T-helper 2 cell treated with Interferon-gamma antibody and Interleukin-4, amounts not matched to agents 100 ng/mL and 5 ng/mL, for 36 hours (primary cell): Measurements from ENCODE around the gene PTX3. TPM values are rescaled to one million over a fixed set of nuclear protein-coding genes. Genes with fewer than 3 reads are reported as not detected.

Experiments
- intact Hi-C: fragments of 100-400 bp; cut with micrococcal nuclease; formaldehyde crosslinking; loops from one replicate; pipeline ENCODE4 v1.15.1; 2023
- total RNA-seq: library from RNA; stranded (reverse); gene quantifications from 2 replicates; pipeline ENCODE4 v1.2.3, GENCODE V29; 2022

Gene PTX3
- 0.11 TPM in 1 of 2 replicates, not detected in the other for total RNA-seq

DNA sequence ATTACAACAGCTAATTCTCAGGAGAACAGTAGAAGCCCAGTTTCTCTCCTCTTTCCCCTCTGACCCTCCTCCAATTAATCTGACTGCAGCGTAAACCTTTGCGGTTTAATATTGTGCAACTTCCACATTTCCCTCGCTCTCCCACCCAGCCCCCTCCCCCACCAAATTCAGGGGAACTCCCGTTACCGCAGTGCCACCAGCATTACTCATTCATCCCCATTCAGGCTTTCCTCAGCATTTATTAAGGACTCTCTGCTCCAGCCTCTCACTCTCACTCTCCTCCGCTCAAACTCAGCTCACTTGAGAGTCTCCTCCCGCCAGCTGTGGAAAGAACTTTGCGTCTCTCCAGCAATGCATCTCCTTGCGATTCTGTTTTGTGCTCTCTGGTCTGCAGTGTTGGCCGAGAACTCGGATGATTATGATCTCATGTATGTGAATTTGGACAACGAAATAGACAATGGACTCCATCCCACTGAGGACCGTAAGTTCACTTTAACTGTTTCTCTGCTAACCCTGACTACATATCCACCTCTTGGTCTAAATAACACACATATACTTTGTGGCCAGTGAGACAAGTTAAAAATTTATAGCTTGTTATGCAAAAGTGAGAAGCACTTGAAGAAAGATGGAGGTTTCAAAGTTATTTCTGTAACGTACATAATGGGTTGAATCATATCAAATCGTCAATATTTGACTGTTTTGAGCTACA is at the start of gene PTX3:
Gene PTX3, plus strand, starts transcription at position 268 of the 709 bp plus-strand sequence. Its CDS starts 84 bp downstream, at position 352.
- intact Hi-C loops: no loop called here

DNA sequence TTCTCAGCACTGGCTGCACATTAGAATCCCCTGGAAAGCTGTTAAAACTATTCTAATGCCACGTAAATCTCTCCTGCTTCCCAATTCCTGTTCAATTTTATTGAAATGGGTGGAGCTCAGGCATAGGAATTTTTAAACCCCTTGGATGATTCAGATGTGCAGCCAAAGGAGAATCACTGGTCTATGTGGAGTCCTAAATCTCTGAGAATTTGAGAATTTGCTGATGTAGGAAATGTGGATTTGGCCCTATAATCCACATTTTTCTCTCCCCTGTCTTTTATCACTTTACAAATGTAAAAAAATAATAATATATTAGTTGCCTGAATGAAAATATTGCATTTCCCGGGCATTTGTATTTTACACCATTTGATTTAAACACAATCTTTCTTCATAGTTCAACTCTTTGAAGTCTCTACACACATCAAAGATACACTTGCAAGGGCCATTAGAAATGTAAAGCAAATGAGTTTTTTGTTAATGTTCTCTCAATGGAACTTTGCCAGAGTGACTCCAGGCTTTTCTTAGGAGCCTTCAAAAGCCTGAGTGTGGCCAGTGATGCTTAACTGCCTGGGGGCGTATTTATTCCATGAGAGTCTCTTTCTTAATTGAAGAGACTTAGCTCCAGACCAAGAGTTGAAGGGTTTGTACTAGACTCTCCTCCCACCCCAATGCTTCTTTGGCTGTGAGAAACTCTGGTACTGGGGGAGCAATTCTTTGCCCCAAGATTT is 48.8 kb upstream of the PTX3 start:
- intact Hi-C loops: no loop called here

DNA sequence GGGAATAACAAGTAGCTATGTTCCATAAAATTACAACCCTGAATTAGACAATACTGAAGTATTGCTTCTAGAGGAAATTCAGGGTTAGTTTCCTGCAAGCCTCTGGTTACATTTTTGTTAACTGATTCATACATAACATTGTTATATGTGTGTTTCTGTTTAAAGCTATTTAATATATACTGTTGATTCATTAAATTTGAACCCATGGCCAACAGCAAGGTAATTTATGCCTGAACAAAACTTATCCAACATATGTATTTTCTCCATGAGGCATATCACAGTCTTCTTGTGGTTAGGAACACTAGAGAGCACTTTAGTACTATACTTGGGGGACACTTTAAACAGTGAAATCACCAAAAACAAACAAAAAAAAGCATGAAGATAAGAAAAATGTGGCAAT is 47.7 kb upstream of the PTX3 start:
- intact Hi-C loops: no loop called here

DNA sequence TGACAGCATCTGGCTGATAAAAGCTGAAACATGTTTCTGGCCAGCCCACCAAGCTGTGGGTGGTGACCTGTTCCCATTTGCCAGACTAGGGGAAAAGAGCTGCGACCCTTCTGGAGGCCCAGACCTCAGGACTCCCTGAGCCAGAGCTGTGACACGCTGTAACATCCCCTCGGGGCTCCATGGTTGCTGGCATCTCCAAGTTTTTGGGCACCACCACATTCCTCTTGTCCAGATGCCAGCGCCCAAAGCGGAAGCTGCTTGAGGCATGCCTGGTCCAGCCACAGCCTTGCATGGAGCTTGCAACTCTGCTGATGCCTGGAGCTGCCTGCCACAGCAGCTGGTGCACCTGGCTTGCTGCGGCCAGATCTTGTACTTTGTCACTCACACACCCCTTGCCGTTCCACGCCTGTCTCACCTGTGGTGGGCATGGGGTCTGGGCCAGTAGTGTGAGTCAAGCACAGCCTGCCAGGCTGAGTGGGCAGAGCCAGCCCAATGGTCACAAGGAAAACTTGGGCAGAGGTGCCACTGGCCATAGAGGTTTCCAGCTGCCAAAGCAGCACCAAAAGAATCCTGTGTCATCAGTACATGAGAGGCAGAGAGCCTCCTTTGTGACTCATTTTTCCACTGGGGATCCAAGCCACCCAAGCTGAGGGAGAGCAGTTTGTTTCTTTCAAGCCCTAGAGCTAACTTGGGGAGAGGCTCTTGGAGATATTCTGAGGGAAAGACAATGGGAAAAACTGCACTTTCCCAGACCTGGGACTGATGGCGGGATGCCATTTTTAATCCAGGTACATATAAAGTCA is 45.7 kb upstream of the PTX3 start:
- intact Hi-C loops: no loop called here

DNA sequence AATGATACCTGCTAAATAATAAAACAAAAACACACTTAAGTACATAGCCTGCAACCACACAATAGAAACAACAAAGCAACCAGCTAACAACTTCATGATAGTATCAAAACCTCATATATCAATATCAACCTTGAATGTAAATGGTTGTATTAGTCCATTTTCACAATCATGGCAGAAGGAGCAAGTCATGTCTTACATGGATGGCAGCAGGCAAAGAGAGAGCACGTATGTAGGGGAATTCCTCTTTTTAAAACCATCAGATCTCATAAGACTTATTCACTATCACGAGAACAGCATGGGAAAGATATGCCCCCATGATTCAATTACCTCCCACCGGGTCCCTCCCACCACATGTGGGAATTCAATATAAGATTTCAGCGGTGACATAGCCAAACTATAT is 44.5 kb upstream of the PTX3 start:
- intact Hi-C loops: no loop called here

DNA sequence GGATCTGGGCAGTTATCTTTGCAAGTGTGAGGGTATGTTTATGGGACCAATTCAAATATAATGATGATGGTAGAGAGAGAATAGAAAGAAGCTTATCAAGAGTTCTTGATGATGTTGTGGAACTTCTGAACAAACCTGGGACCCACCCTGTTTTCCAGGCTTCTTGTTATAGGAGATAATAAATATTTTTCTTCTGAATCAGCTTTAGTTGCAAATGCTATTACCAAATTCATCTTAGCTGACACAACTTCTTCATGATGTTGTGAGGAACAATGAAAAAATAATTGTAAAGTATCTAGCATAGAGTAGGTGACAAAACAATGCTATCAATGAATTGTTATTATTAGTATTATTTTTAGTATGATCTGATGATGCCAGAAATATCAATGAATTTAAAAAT is 43.5 kb upstream of the PTX3 start:
- intact Hi-C loops: no loop called here

DNA sequence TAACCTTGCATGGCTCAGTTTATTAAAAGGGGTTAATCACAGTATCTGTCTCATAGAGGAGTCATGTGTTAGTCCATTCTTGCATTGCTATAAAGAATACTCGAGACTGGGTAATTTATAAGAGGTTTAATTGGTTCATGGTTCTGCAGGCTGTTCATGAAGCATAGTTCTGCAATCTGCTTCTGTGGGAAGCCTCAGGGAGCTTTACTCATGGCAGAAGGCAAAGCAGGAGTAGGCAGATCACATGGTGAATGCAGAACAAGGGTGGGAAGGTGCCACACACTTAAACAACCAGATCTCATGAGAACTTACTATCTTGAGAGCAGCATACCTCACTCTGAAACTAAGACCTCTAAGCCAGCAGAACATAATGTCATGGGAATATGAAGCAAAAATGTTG is 42.2 kb upstream of the PTX3 start:
- intact Hi-C loops: no loop called here

DNA sequence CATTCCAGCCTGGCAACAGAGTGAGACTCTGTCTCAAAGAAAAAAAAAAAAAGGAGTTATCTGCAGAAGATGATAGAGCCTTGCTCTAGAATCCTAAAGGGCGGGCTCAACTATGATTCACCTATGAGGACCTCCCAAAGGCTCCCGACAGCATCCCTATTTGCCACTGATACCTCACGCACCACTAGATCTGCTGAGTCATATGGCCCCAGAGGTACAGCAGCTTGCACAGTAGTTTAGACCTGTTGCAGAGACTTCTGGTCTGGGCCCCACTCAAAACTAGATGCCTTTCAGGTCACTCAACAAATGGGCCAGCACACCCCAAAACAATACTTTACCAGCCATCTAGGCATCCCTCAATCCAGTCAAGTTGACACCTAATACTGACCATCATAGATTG is 38.1 kb upstream of the PTX3 start:
- intact Hi-C loops: no loop called here

DNA sequence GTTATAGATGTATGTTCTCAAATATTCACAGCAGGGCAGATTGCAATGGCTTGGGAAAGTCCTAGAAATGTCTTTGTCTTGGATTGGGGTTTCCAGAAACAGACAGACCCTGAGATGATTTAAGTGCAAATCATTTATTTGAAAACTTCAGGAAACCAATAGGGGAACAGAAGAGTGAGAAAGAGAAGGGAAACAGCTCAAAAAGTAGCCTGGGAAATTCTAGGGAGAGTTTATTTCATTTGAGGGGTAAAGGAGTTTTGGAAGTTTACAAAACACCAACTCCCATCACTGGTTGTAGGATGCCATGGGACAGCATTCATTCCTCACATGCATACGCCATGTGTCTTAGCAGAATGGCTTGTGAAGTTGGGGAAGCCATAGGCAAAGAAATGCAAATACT is 32.3 kb upstream of the PTX3 start:
- intact Hi-C loops: no loop called here

DNA sequence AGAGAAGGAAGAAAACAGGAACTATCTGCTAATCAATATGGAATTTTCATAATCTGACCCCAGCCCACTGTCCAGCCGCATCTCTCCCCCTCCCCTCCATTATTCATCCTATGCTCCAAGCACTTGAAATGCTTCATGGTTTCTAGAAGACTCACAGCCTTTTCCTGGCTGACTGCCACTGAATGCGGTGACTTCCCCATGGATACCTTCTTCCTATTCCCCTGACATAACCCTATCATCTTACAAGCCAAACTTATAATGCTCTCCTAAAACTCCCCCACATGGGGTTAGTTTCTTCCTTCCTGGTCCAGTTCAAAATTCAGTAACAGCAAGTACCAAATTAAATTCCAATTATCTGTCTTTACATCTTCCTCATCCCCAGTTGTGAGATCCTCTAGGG is 31.2 kb upstream of the PTX3 start:
- intact Hi-C loops: no loop called here

DNA sequence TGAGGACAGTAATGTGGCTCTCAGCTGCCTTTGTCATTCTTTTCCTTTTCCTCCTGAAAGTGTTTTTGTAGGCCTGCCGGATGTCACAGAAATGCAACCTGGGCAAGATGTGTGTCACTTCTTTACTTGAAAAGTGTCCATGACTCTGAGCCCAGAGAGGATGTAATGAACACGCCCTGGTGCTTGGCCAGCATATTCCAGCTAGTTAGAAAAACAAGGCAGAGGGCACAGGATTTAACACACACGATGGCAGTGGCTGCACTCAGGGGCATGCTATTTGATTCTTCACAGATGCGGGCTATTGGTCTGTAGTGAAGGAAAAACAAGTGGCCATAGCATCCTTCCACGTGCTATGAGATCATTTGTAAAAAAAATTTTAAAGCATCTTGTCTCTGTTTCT is 30.3 kb upstream of the PTX3 start:
- intact Hi-C loops: no loop called here

DNA sequence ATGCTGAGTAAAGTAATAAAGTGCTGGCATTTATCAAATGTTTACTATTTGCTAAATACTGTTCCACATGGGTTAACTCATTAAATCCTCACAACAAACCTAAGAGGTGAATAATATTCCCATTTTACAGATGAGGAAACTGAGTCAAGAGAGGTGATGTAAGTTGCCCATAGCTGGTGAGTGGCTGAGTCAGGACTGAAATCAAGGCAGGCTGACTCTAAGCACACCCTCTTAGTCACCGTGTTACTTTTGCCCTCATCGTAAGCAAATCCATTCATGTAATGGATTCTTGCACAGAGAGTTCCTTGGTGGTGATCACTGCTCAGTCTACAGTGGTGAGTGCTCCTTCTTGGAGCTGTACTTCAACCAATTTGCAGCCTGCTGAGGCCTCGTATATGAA is 28.9 kb upstream of the PTX3 start:
- intact Hi-C loops: no loop called here

DNA sequence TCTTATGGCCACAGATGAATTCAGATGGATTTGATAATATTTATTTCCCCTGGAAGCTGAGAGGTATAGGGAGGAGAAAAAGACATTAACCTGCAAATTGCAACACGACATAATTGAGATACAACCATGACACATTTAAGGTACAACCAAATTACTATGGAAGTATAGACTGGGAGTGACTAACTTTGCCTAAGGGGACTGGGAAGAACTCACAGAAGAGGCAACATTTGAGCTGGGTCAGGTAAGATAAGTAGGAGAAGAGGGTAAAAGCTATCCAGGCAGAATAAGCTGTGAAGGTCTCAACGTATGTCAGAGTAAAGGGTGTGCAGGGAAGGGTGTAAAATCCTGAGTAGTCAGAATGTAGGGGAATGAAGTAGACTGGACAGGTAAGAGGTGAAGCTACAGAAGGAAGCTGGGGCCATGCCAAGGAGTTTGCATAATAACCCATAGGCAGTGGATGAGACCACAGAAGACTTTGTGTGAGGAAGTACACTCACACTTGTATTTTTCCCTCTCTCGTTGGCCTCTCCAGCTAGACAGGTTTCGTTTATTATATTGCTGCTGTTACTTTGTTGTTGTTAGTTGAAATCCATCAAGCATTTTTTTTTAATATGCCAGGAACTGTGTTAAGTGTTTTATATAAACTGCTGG is 28.0 kb upstream of the PTX3 start:
- intact Hi-C loops: no loop called here

DNA sequence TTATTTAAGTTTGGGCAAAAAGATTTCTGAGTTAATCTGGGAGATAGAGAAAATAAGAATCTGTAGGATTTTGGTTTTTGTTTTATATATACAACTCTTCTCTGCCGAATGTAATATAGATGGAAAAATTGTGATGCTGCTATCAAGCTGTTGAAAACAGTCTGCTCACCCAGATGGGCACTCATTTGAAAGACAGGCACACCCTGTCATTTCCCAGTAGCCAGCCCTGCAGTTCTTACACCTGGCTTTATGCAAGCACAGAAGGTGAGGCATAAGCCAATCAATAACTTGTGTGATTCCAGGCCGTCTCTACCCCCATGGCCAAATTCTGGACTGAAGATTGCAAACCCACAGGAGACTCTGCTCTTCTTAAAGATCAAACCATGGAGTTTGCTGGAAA is 27.1 kb upstream of the PTX3 start:
- intact Hi-C loops: no loop called here

DNA sequence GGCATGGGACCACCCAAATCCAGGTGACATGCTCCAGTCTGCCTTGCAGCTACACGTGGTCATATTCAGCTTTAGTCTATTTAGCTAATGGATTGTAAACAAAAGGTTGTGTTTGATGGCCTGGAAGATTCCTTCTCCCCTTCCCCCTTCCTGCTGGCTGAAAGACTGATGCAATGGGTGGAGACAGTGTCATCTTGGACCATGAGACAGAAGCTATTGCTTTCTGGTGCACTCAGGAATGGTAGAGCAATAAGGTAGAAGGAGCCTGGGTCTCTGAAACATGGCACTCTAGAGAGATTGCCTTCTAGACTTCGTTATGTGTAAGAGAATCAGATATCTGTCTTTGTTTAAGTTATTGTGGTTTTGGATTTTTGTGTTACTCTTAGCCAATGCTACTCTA is 25.7 kb upstream of the PTX3 start:
- intact Hi-C loops: no loop called here

DNA sequence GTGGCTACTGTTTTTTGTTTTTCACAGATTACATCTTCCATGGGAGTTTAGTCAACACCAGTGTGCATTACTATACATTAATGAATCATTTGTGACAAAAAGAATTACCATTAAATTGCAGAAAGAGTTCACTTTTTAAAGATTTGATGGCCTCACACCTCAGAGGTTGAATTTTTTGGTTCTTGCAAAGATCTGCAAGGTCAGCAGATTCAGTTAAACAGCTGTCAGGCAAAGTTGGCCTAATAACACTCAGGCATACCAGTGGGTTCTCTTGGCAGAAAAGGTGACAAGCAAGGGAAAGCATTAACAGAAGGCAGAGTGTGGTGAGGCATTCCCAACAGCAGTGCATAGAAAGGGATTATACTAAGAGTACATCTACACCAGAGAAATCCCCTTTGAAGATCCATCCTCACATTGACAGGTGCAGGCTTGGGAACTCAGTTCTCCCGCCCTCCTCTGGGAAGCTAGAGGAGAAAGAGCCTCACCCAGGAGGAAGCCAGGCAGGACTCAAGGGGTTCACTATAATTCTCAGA is 24.3 kb upstream of the PTX3 start:
- intact Hi-C loops: no loop called here

DNA sequence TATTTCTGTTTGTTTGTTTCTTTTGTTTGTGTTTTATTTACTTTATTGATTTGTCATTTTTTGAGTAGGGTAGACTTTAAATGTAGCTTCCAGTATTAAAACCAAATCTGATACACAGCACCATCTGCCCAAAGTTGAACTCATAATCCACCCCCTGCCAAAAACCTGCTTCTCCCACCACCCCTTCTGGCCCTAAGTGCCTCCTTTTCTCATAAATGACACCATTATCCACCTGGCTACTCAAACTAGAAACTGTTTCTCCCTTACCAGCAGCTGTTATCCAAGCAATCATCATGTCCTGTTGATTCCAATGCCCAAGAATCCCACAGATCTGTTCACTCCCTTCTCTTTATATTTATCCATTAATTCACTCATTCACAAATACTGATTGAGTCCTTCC is 21.8 kb upstream of the PTX3 start:
- intact Hi-C loops: no loop called here

DNA sequence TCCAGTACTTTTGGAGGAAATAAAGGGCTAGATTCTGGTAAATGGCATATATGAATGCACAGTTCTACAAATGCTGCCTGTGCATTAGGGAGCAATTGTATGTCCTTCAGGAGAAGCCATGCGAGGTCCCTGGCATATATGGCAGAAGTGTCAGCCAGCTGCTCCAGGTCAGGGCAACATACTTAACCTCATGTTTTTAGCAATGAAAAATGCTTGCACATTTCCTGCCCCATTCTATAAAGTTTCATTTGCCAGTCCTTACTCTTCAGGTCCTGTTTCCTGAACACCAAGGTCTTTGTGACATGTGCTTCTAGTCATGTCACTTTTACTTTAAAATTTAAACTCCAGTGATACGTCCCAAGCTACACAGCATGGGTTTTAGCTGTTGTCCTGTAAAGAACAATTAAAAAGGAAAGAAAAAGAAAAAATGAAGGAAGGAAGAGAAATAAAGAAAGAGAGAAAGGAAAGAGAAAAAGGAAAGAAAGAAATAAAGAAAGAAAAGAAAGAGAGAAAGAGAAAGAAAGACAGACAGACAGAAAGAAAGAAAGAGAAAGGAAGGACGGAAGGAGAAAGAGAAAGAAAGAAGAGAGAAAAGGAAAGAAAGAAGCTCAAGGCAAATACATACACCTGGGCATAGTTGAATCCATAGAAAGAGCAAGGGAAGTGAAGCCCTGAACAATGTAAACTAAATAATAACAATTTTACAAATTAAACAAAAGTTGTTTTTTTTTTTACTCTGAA is 20.1 kb upstream of the PTX3 start:
- intact Hi-C loops: no loop called here

DNA sequence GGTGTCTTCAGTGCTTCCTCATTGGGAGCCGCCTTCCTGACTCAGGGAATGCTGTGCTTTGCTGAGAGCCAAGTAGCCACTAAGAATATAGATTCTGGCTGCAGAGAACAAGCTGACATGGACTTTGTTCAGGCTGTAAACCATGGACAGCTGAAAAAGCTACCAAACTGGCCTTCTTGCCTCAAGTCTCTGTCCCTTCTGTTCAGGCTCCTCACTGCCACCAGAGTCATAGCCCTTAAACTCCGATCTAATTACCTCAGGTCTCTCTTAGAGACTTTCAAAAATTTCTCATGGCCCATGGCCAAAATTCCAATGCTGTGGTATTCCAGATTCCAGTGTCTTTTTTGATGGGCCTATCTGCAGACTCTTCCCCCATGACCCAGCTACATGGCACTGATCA is 19.4 kb upstream of the PTX3 start:
- intact Hi-C loops: no loop called here

DNA sequence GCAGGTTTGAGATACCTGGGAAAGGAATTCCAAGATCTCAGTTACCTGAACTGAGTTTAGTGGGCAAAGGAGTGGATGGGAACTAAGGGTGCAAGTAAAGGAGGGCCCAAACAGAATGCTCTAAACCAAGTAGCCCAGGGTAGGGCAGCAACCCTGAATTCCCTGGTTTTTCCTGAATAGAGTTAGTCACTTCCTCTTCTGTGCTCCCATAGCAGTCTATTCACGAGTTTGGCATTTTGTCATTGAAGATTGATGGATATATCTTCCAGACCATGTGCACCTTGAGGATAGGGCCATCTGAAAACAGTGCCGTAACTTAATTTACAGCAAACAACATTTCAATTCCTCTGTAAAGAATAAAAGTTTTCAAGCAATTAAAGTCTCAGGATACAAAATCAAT is 18.5 kb upstream of the PTX3 start:
- intact Hi-C loops: no loop called here

DNA sequence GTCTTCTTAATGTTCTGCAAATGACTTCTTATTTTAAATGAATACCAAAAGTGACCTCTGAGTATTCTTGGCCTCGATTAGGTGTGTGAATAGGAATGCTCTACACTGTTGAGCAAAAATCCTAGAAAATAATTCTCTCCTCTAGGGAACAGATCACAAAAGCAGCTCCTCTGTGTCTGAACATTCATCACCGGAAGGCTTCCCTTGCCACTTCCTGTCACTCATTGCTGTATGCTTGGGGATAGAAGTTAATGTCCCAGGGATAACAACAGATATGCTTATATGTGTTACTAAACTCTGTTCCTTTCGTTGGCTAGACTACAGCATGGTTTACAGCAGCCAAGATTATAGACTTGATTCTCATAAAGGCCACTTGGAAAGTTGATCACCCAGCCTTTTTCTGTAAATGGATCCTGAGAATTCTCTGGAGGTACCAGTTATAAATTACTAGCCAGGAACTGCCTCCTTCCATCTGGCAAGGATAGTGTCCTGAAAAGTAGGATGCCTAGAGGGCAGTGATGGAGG is 16.0 kb upstream of the PTX3 start:
- intact Hi-C loops: no loop called here
